Fibroblast of skin of left quadriceps (primary cell): ENCODE results near the gene NPAS3.

Source experiments
- DNase-seq, 2 experiments: peaks; one replicate each; pipeline ENCODE4 v3.0.0-alpha.2; 2013; ENCODE audit warnings: low read depth in 2 of 2

NPAS3 gene

GRCh38 chr14:33254861-33255395, 316.2 kb downstream of the NPAS3 start:
- no peak for DNase-seq

DNA sequence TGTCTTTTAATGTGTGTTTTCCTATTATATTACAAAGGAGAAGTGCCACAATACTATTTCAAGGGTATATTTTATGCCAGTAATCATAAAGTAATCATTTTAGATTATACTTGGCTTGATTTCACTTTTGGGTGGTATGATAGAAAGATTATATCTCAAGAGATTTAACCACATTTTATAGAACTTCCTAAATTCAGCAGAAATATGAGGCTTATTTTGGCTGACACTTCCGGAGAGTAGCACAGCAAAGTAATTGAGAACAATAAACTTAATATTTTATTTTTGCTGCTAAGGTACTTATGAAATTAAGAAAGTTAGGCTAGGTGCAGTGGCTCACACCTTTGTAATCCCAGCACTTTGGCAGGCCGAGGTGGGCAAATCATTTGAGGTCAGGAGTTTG, 319.1 kb downstream of the NPAS3 start:
- DNase-seq, result no peak

DNA sequence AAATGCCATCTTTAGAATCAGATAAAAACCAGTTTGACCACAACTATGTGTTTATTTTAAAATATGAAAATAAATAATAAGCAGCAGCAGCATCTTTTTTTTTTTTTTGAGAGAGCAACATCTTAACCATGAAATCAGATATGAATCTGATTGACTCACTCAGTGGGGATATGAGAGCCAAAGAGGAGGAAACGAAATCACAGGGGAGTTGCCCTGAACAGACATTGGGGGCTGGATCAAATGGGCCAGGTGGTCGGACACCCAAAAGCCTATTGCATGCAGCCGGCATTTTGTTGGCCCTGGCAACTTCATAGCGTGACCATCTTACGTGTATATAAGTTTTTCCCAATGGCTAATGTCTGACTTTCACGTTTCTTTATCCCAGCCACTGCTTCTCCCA, 321.1 kb downstream of the NPAS3 start:
- DNase-seq, result no peak

GRCh38 chr14:33271216-33271615, 332.5 kb downstream of the NPAS3 start:
- DNase-seq, result no peak

GRCh38 chr14:33271891-33272290, 333.2 kb downstream of the NPAS3 start:
- DNase-seq, result no peak

DNA sequence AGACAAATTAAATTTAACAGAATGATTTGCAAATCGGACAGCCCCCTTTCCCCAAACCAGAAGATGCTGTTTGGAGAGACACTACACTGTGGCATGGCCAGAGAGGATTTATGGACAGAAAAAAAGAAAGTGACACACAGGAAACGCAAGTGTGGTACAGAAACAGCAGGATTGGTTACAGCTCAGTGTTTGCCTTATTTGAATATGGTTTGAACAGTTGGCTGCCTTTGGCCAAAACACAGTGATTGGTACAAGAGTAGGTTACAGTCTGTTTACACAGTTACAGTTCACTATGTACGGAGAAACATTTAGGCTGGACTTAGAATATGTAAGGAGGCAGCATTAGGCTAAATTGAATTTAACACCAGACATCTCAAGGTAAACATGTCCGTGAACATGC, 335.3 kb downstream of the NPAS3 start:
- no peak for DNase-seq

DNA sequence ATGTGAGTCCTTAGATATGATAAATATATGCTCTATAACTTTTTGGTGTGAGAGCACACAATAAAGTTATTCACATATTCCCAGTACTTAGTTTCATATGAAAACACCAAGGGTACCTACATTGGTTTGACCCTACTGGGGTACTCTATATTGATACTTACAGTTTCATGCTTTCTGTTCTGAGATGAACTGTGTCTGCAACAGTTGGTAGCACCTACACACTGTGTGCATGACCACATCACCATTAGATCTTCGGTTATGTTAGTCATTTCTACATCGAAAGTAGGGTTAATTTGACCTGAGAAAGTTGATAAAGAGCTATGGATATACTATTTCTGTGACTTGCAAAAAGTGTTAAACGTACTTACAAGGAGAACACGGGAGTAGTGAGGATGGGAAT, 337.2 kb downstream of the NPAS3 start:
- DNase-seq, result no peak

DNA sequence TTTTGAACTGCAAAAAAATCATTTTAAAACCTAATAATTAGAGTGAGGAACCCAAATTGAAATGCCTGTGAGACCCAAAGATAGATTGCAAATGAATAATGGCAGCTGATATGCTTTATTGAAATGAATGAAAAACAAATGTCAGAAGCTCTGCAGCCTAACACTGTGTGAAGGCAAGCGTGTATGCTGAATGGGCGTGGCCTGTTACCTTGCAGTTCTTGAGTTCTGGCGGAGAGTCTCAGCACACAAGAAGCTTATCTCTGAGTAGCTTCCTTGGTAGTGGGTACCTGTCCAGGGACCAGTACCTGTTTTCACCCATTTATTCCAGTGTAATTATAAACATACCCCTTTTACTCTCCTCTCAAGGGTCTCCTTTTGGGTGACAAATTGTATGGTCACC, 341.2 kb downstream of the NPAS3 start:
- no peak for DNase-seq

DNA sequence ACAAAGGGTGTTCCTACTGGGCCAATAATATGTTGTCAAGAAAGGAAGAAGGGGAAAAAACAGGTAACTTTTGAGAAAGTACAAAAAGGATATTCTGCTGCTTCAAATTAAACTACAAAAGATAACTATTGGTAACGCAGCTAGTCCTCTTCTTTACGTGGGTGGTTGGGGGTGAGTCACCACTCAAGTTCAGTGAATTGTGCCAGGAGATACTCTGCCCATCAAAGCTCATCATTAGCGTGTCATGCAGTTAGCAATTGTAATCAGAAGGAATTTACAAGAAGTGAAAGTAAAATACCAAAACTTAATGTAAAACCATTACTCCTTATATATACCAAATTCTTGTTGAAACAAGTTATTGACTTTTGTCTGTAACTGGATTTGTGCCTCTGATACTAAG, 342.0 kb downstream of the NPAS3 start:
- no peak for DNase-seq

- no peak for DNase-seq
These were observed 343.9 kb downstream of the NPAS3 start for GRCh38 chr14:33282331-33283230.

DNA sequence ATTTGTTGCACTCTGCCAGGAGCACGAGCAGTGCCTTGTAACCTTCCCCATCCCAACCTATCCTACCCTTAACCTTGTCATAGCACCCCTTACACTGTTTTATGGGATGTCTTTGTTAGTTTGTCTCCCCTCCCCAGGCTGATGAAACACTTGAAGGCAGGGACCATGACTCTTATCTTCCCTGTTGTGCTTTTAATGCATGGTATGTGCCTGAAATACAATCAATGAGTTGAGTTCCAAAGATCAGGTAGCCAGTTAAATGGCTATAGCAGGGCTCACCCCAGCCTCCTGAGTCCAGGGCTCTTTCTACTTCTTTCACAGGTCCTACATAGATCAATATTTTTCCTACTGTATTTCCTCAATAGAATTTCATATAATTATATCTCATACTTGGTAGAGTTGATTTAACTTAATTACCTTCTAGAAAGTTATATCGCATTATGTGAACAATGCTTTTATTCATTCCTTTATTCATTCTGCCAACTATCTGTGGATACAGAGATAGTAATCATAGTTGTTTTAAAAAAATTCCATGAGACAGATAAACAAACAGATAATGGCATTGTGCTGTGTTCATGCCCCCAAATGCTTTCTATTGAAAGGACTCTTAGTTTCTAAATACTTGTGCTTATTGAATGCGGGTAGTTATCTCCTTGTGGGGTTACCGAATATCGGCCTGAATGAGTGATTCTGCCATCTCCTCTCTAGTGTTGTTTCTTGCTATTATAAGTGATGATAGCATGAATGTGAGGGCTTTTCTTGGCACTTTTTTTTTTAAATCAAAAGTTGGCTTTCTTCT, 347.4 kb downstream of the NPAS3 start:
- DNase-seq, result no peak

DNA sequence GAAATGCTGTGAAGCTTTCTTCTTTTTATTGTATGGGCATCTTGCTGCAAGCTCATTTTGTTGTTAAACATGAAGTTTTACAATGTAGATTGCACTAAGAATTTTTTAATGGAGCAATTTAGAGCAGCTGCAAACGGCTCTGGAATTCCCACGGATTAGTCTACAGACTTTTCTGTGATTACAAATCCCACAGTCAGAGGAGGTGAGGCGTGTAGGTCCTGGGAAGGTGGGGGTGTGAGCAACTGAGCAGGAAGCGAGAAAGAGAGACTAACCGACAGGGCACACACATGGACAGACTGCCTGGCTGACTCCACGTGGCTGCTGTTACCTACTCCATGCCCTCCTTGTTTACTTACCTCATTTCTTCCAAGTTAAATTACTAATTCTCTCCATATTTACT, 348.5 kb downstream of the NPAS3 start:
- DNase-seq, result no peak

DNA sequence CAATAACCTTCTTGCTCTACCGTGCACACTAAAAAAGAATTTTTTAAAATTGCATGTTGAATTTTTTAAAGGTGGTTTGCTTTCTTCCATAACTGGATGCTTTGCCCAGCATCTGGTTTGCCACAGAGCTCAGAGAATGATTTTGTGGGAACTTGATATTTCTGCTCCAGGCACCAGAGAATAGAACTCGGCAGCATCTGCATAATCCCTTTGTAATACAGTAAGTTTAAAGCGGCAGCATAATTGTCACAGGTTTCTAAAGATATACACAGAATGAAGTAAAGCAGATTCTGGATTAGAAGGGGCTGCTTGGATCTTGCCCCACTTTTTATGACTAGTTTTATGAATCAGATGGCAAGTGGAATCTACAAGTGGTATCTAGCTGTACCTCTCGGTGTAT, 352.0 kb downstream of the NPAS3 start:
- no peak for DNase-seq

DNA sequence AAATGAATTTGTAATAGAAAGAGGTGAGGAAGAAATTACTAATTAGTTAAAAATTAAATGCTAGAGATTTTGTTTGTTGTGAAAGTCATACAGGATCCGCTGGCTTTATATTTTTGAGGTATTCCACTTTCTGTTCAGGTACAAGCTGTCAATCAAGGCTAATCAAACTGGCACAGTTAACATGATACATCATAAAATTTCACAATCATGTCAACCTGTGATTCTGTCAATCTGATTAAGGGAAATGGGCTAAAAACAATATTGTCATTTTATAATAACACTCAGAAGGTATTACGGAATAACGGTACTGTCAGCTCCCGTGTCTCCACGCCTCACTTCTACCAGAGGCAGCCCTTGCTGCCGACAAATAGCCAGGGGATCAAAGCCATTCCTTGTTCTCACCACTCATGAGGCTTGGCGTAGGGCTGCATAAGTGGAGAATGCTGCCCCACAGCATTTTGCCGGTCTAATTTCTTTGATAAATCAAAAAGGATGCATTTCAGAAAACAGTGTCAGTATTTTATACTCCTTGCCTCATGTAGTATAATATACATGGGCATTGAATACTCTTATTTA, 352.9 kb downstream of the NPAS3 start:
- no peak for DNase-seq

- no peak for DNase-seq
These were observed 355.7 kb downstream of the NPAS3 start for GRCh38 chr14:33294419-33294818.

DNA sequence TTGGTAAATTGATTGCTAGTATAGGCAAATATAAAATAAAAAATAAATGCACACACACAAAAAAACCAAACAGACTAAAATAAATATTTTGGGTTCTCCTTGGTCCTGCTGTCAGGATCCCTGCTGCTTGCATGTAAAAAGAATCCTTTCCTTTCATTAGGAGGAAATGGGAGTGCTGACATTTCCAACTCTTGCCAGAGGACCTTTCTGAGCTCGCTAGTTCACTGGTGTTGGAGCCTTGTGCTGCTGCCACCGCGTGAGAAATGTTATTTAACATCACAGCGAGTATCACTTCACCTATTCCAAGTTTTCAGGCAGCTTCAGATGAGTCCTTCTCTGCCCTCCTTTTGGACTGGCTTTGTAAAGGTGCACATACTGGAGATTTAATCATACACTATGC, 358.9 kb downstream of the NPAS3 start:
- DNase-seq, result no peak

DNA sequence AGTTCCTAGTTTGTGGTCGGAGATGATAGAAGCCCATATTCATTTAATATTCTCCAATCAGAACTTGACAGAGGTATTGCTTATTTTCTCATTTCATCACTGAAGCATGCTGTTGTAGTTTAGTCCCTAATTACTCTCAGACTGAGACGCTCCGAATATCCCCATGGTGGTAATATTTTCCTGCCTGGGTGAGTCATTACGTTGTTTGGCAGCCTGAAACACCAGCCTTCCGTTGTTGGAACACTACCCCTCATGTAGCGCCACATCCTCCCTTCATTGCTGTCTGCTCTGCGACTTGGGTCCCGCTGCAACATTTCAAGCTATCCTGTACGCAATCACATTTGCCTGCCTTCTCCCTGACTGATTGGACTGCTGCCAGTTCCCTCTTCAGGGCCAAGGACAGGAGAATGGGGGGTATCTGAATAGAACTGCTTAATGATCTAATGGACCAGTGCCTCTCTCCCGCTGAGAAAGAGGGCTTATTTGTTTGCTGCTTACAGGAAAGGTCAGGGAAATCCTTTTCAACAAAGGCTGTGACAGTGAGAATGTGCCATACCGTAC, 369.1 kb downstream of the NPAS3 start:
- peak; percentile 96 for DNase-seq

DNA sequence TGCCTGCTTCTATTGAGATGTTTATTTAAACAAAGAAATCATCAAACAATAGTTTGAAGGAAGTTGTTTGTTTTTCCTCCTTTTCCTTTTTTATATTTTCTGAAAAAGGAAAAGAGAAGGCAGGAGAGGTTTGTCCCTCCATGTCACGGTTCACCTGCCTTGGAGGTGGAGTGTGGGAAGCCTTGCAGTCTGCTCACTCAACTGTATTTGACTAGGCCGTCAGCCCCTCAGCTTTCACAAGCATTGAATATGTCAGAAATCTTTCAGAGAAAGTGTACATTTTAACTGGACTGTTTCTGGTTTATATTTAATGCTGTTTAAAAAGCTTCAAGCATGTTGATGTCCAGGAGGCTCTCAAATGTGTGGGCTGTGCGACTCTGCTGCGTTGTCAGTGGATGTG, 370.4 kb downstream of the NPAS3 start:
- DNase-seq, result no peak

GRCh38 chr14:33315217-33315616, 376.5 kb downstream of the NPAS3 start:
- no peak for DNase-seq

GRCh38 chr14:33315721-33316120, 377.0 kb downstream of the NPAS3 start:
- no peak for DNase-seq

- DNase-seq, result no peak
These were observed 379.0 kb downstream of the NPAS3 start for GRCh38 chr14:33317675-33318074.

GRCh38 chr14:33323979-33324378, 385.3 kb downstream of the NPAS3 start:
- no peak for DNase-seq
